Activated T-cell treated with anti-CD3 and anti-CD28 coated beads, Interleukin-2, amount 50 U/mL, for 24 hours (primary cell): ENCODE data around the gene ABL2.
"Not testable (repeated sequence)": the region's sequence is repeated elsewhere in the genome, so short reads cannot be mapped to it uniquely, and the experiment has no call there.

Source experiments
- DNase-seq: peaks from one replicate; pipeline ENCODE4 v3.0.0-alpha.2; 2020
- H3K27ac Mint-ChIP-seq: 2 replicates; pipeline ENCODE4 v1.8.0; 2020; ENCODE audit warnings: mild to moderate bottlenecking, mixed read lengths
- H3K27me3 Mint-ChIP-seq: 2 replicates; pipeline ENCODE4 v1.8.0; 2020; ENCODE audit warnings: mixed read lengths
- H3K36me3 Mint-ChIP-seq: 2 replicates; pipeline ENCODE4 v1.8.0; 2020; ENCODE audit warnings: low read depth, mixed read lengths
- H3K4me1 Mint-ChIP-seq: 2 replicates; pipeline ENCODE4 v1.8.0; 2020; ENCODE audit warnings: low read depth, mixed read lengths
- H3K4me3 Mint-ChIP-seq: 2 replicates; pipeline ENCODE4 v1.8.0; 2020; ENCODE audit warnings: mild to moderate bottlenecking, moderate library complexity, mixed read lengths
- H3K9me3 Mint-ChIP-seq: 2 replicates; pipeline ENCODE4 v1.8.0; 2020; ENCODE audit warnings: mixed read lengths

The ABL2 gene

DNA sequence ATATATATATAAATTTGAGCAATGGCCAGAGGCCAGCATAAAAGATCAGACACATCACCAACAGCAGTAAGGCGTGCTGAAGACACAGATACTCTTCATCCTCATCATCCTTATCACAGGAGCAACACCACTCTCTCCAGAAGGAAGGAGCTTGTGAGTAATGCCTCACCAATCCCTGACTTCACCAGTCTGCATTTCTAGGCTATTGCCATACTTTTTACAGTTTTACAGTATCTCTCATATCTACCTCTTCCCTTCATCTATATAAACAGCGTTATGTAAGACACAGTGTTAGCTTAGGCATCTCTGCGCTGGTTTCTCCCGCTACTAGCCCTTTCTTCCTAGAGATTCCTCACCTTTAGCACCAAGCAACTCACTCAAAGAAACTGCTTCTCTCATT is 2.4 kb upstream of the ABL2 start:
- H3K27ac Mint-ChIP-seq, result no peak overlapping the region
- peaks cover 10% of the 10 kb centered on the region for H3K36me3 Mint-ChIP-seq
- DNase-seq, result no peak
- no peak overlapping the region for H3K4me3 Mint-ChIP-seq
- H3K9me3 Mint-ChIP-seq, result no peaks in the 10 kb centered on the region
- peaks cover 28% of the 10 kb centered on the region for H3K4me1 Mint-ChIP-seq
- H3K27me3 Mint-ChIP-seq, result no peaks in the 10 kb centered on the region

- Mint-ChIP-seq H3K27ac (peak overlapping the region; percentile 94), H3K4me1 (peaks cover 37% of the 10 kb centered on the region), H3K9me3 (no peaks in the 10 kb centered on the region), H3K36me3 (peaks cover 18% of the 10 kb centered on the region), H3K27me3 (no peaks in the 10 kb centered on the region), H3K4me3 (peak overlapping the region; percentile 89)
- DNase-seq, result no peak
These were observed 1.2 kb upstream of the ABL2 start for GRCh38 chr1:179230721-179231120.

GRCh38 chr1:179230251-179230650 is 774 bp upstream of the ABL2 start:
- H3K27me3 Mint-ChIP-seq, result no peaks in the 10 kb centered on the region
- peaks cover 18% of the 10 kb centered on the region for H3K36me3 Mint-ChIP-seq
- H3K9me3 Mint-ChIP-seq, result no peaks in the 10 kb centered on the region
- peaks cover 40% of the 10 kb centered on the region for H3K4me1 Mint-ChIP-seq
- peak overlapping the region; percentile 89 for H3K4me3 Mint-ChIP-seq
- DNase-seq, result no peak
- H3K27ac Mint-ChIP-seq, result peak overlapping the region; percentile 94

DNA sequence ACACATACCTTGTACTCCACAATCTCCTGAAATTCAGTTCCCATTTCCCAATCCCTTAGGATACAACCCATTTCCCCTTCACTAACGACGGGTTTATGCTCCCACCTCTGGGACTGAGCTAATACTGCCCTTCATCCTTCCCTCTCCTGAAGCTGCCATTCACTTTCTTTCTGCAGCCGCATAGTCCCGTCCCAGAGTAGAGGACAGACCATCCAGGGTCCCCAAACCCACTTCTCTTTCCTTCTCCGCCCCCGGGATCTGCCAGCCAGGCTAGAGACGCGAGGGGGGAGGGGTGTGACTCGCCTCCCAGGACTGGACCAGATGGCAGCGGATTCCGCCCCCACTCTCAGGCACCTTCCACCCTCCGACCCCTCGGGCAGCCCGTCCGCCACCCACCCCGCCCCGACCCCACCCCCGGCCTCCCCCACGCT is 679 bp downstream of the ABL2 start:
- peak overlapping the region; percentile 89 for H3K4me3 Mint-ChIP-seq
- peaks cover 22% of the 10 kb centered on the region for H3K36me3 Mint-ChIP-seq
- no peaks in the 10 kb centered on the region for H3K9me3 Mint-ChIP-seq
- H3K4me1 Mint-ChIP-seq, result peaks cover 42% of the 10 kb centered on the region
- H3K27ac Mint-ChIP-seq, result peak overlapping the region; percentile 93
- H3K27me3 Mint-ChIP-seq, result no peaks in the 10 kb centered on the region
- peak; percentile 57 for DNase-seq

DNA sequence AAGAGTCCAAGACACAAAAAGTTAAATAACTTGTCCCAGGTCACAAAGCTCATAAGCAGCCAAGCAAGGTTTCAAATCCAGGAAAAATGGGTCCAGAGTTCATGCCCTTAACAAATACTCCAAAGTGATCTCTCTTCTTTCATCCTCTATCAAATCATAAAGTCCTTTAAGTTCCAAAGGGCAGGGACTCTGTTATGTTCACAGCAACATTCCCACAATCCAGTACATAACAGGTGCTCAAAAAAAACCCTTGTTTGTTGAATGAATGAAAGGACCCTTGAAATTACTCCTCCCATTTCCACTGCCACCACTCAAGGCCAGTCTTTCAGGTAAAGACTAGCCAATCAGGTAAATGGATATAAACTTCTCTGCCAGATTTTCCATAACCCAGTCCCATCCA is 2.7 kb downstream of the ABL2 start:
- Mint-ChIP-seq H3K36me3 (peaks cover 32% of the 10 kb centered on the region), H3K27ac (no peak overlapping the region), H3K9me3 (no peaks in the 10 kb centered on the region), H3K4me1 (peaks cover 44% of the 10 kb centered on the region), H3K27me3 (no peaks in the 10 kb centered on the region), H3K4me3 (peak overlapping the region; percentile 6)
- DNase-seq, result no peak

GRCh38 chr1:179224466-179224865 is 5.0 kb downstream of the ABL2 start:
- H3K4me3 Mint-ChIP-seq, H3K9me3 Mint-ChIP-seq, H3K27me3 Mint-ChIP-seq, DNase-seq, H3K27ac Mint-ChIP-seq: not testable (repeated sequence)
- Mint-ChIP-seq H3K36me3 (peaks cover 51% of the 10 kb centered on the region), H3K4me1 (peaks cover 35% of the 10 kb centered on the region)

GRCh38 chr1:179221121-179221520 is 8.4 kb downstream of the ABL2 start:
- Mint-ChIP-seq H3K36me3 (peaks cover 57% of the 10 kb centered on the region), H3K4me1 (peaks cover 24% of the 10 kb centered on the region)
- not testable (repeated sequence) for H3K4me3 Mint-ChIP-seq, H3K9me3 Mint-ChIP-seq, H3K27ac Mint-ChIP-seq, H3K27me3 Mint-ChIP-seq, DNase-seq

DNA sequence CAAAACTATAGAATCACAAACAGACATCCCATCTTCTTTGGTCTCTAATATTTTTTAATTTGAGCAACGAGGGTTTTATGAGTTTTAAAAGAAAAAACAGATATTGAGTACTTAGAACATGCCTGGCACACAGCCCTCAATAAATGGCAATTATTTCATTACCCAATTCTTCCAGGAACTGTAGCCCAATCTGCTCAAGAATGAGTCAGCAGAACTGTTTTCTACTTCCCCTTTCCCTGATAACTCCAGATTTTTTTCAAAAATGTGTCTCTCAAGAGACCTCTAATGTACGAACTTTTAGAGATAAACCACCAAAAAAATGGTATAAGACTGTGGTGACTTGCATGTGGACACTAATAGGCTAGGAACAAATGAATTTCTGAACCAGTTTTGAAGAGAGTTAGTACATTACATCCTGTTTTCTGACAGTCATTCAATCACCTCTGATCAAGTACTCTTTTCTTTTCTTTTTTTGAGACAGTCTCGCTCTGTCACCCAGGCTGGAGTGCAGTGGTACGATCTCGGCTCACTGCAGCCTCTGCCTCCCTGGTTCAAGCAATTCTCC is 11.5 kb downstream of the ABL2 start:
- H3K9me3 Mint-ChIP-seq, result no peaks in the 10 kb centered on the region
- no peak overlapping the region for H3K4me3 Mint-ChIP-seq
- DNase-seq, result no peak
- H3K36me3 Mint-ChIP-seq, result peaks cover 46% of the 10 kb centered on the region
- H3K4me1 Mint-ChIP-seq, result peaks cover 27% of the 10 kb centered on the region
- no peaks in the 10 kb centered on the region for H3K27me3 Mint-ChIP-seq
- H3K27ac Mint-ChIP-seq, result peak overlapping the region; percentile 26

- H3K4me1 Mint-ChIP-seq, result peaks cover 27% of the 10 kb centered on the region
These were observed 16.2 kb downstream of the ABL2 start for GRCh38 chr1:179213317-179213716.

GRCh38 chr1:179208681-179209477 is 20.6 kb downstream of the ABL2 start:
- H3K9me3 Mint-ChIP-seq, result no peaks in the 10 kb centered on the region

More at GRCh38 chr1:179213317-179213716, 16.2 kb downstream of the ABL2 start:
- not testable (repeated sequence) for H3K4me3 Mint-ChIP-seq, DNase-seq, H3K9me3 Mint-ChIP-seq, H3K27ac Mint-ChIP-seq, H3K27me3 Mint-ChIP-seq
- peaks cover 24% of the 10 kb centered on the region for H3K36me3 Mint-ChIP-seq

GRCh38 chr1:179206812-179207211 is 22.7 kb downstream of the ABL2 start:
- H3K4me1 Mint-ChIP-seq, result peaks cover 40% of the 10 kb centered on the region
- no peak overlapping the region for H3K27ac Mint-ChIP-seq

More at GRCh38 chr1:179208681-179209477, 20.6 kb downstream of the ABL2 start:
- no peak for DNase-seq
- Mint-ChIP-seq H3K36me3 (peaks cover 11% of the 10 kb centered on the region), H3K4me3 (no peak overlapping the region), H3K27ac (no peak overlapping the region), H3K4me1 (peaks cover 30% of the 10 kb centered on the region), H3K27me3 (no peaks in the 10 kb centered on the region)

DNA sequence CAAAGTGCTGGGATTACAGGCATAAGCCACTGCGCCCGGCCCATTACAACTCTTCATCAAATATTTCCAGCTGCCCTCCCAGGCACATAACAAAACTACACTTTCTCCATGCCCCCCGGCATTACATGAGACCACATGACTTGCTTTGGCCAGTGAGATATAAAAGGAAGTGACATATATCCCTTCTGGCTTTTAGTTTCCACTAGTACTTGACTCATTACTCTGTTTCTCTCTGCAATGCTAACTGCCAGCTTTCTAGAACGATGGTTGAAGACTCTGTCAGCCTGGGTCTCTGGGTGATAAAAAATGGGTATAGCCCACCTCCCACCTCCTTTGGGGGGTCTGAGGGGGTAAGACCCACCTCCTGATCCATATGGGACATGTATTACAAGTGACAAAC is 24.2 kb downstream of the ABL2 start:
- peaks cover 48% of the 10 kb centered on the region for H3K4me1 Mint-ChIP-seq
- no peaks in the 10 kb centered on the region for H3K36me3 Mint-ChIP-seq
- no peak overlapping the region for H3K4me3 Mint-ChIP-seq
- H3K27me3 Mint-ChIP-seq, result no peaks in the 10 kb centered on the region
- DNase-seq, result no peak
- H3K27ac Mint-ChIP-seq, result peak overlapping the region; percentile 81
- H3K9me3 Mint-ChIP-seq, result no peaks in the 10 kb centered on the region

More at GRCh38 chr1:179206812-179207211, 22.7 kb downstream of the ABL2 start:
- peaks cover 7% of the 10 kb centered on the region for H3K36me3 Mint-ChIP-seq
- no peak for DNase-seq
- no peaks in the 10 kb centered on the region for H3K9me3 Mint-ChIP-seq
- no peaks in the 10 kb centered on the region for H3K27me3 Mint-ChIP-seq
- no peak overlapping the region for H3K4me3 Mint-ChIP-seq

DNA sequence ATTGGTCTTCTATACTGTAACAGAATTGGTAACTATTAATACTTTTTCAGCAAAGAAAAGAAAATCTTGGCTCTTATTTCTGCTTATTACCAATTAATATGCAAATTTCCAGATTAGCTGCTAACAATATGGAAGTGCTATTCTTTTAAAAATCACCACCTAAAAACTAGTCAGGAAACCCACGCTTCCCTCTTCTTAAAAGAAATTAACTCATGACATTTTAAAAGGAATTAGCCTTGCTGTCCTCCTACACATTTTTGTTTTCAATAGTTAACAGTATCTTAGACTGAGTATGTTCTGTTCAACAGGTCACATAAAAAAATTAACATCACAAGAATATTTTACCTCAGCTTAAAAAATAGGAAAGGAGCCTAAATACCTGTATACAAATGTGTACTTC is 27.3 kb downstream of the ABL2 start:
- no peaks in the 10 kb centered on the region for H3K9me3 Mint-ChIP-seq
- DNase-seq, result no peak
- no peak overlapping the region for H3K4me3 Mint-ChIP-seq
- H3K36me3 Mint-ChIP-seq, result peaks cover 3% of the 10 kb centered on the region
- peaks cover 41% of the 10 kb centered on the region for H3K4me1 Mint-ChIP-seq
- H3K27ac Mint-ChIP-seq, result no peak overlapping the region
- H3K27me3 Mint-ChIP-seq, result no peaks in the 10 kb centered on the region

DNA sequence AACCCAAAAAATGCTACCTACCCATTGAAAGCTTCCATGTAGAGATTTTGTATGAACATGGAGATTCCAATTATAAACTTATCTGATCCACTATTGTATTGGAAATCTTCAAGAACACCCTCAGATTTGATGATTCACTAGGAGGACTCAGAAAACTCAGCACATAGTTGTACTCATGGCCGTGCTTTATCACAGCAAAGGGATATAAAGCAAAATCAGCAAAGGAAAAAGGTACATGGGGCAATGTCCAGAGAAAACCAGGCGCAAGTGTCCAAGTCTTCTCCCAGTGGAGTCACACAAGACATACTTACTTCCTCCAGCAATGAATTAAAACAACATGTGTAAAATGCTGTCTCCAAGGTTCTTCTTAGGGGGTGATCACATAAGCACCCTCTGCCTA is 28.9 kb downstream of the ABL2 start:
- H3K9me3 Mint-ChIP-seq, result no peaks in the 10 kb centered on the region
- no peaks in the 10 kb centered on the region for H3K27me3 Mint-ChIP-seq
- H3K4me3 Mint-ChIP-seq, result no peak overlapping the region
- H3K36me3 Mint-ChIP-seq, result peaks cover 3% of the 10 kb centered on the region
- no peak overlapping the region for H3K27ac Mint-ChIP-seq
- no peak for DNase-seq
- H3K4me1 Mint-ChIP-seq, result peaks cover 30% of the 10 kb centered on the region

GRCh38 chr1:179197690-179198297 is 31.7 kb downstream of the ABL2 start:
- H3K4me1 Mint-ChIP-seq, result peaks cover 16% of the 10 kb centered on the region
- H3K36me3 Mint-ChIP-seq, result peaks cover 3% of the 10 kb centered on the region
- no peaks in the 10 kb centered on the region for H3K27me3 Mint-ChIP-seq
- no peak overlapping the region for H3K27ac Mint-ChIP-seq
- DNase-seq, result no peak
- no peak overlapping the region for H3K4me3 Mint-ChIP-seq
- no peaks in the 10 kb centered on the region for H3K9me3 Mint-ChIP-seq
